Trophoblast cell (in vitro differentiated cells and primary cell): ENCODE results near the gene TMPRSS5.
"Not testable (repeated sequence)": the region's sequence is repeated elsewhere in the genome, so short reads cannot be mapped to it uniquely, and the experiment has no call there.

ENCODE experiments used
- DNase-seq, 2 donors: peaks; one replicate each; pipeline ENCODE4 v3.0.0-alpha.2; 2016
- H2AFZ ChIP-seq: 2 replicates; pipeline ENCODE4 v1.6.1; 2013; ENCODE audit warnings: low read length, moderate library complexity, mild to moderate bottlenecking; ENCODE audit not compliant: insufficient read depth, poor library complexity
- H2AK5ac ChIP-seq: 2 replicates; pipeline ENCODE4 v1.6.1; 2013; ENCODE audit warnings: mild to moderate bottlenecking, low read length
- H2BK120ac ChIP-seq: 2 replicates; pipeline ENCODE4 v1.6.1; 2013; ENCODE audit warnings: low read length, mild to moderate bottlenecking, moderate library complexity; ENCODE audit not compliant: insufficient read depth, poor library complexity
- H2BK12ac ChIP-seq: 2 replicates; pipeline ENCODE4 v1.6.1; 2013; ENCODE audit warnings: mild to moderate bottlenecking, low read length, moderate library complexity
- H2BK5ac ChIP-seq: 2 replicates; pipeline ENCODE4 v1.6.1; 2013; ENCODE audit warnings: low read length, low read depth, moderate library complexity, mild to moderate bottlenecking; ENCODE audit not compliant: poor library complexity
- H3K14ac ChIP-seq: 2 replicates; pipeline ENCODE4 v1.6.1; 2013; ENCODE audit warnings: mild to moderate bottlenecking, low read length
- H3K18ac ChIP-seq: 2 replicates; pipeline ENCODE4 v1.6.1; 2013; ENCODE audit warnings: mild to moderate bottlenecking, low read length
- H3K23ac ChIP-seq: 2 replicates; pipeline ENCODE4 v1.6.1; 2013; ENCODE audit warnings: low read length
- H3K27ac ChIP-seq: 2 replicates; pipeline ENCODE4 v1.5.1; 2013; ENCODE audit warnings: low read depth, mild to moderate bottlenecking, inconsistent platforms, low read length, moderate library complexity
- H3K27me3 ChIP-seq: 2 replicates; pipeline ENCODE4 v1.6.1; 2013; ENCODE audit warnings: inconsistent platforms, mild to moderate bottlenecking, low read length, moderate library complexity; ENCODE audit not compliant: insufficient read depth
- H3K36me3 ChIP-seq, 2 experiments: 1 replicate in 1 of 2; 2 replicates in 1 of 2; pipeline ENCODE4 v1.6.1; 2013; ENCODE audit warnings: low read length in 2 of 2, mild to moderate bottlenecking in 2 of 2, moderate library complexity in 1 of 2; ENCODE audit not compliant: insufficient read depth in 2 of 2, control insufficient read depth in 1 of 2
- H3K4ac ChIP-seq: 2 replicates; pipeline ENCODE4 v1.6.1; 2013; ENCODE audit warnings: low read depth, mild to moderate bottlenecking, low read length, moderate library complexity
- H3K4me1 ChIP-seq, 2 experiments: 1 replicate in 1 of 2; 2 replicates in 1 of 2; pipeline ENCODE4 v1.6.1; 2013; ENCODE audit warnings: low read length in 2 of 2, mild to moderate bottlenecking in 2 of 2, moderate library complexity in 1 of 2; ENCODE audit not compliant: insufficient read depth in 2 of 2, control insufficient read depth in 1 of 2
- H3K4me2 ChIP-seq: 2 replicates; pipeline ENCODE4 v1.6.1; 2013; ENCODE audit warnings: inconsistent platforms, mild to moderate bottlenecking, low read length, moderate library complexity
- H3K4me3 ChIP-seq: 2 replicates; pipeline ENCODE4 v1.5.1; 2013; ENCODE audit warnings: mild to moderate bottlenecking, low read depth, low read length, inconsistent platforms
- H3K79me1 ChIP-seq: one replicate; pipeline ENCODE4 v1.6.1; 2013; ENCODE audit warnings: low read length
- H3K79me2 ChIP-seq: 2 replicates; pipeline ENCODE4 v1.6.1; 2013; ENCODE audit warnings: low read length, mild to moderate bottlenecking; ENCODE audit not compliant: control insufficient read depth, insufficient read depth, poor library complexity
- H3K9ac ChIP-seq: 2 replicates; pipeline ENCODE4 v1.6.1; 2013; ENCODE audit warnings: mild to moderate bottlenecking, low read length
- H3K9me3 ChIP-seq: 2 replicates; pipeline ENCODE4 v1.6.1; 2013; ENCODE audit warnings: low read depth, mild to moderate bottlenecking, control low read depth, inconsistent platforms, low read length; ENCODE audit not compliant: insufficient read depth
- H4K12ac ChIP-seq: 2 replicates; pipeline ENCODE4 v1.6.1; 2013; ENCODE audit warnings: low read depth, mild to moderate bottlenecking, low read length, moderate library complexity
- H4K8ac ChIP-seq: 2 replicates; pipeline ENCODE4 v1.6.1; 2013; ENCODE audit warnings: low read depth, mild to moderate bottlenecking, low read length, moderate library complexity
- H4K91ac ChIP-seq: one replicate; pipeline ENCODE4 v1.6.1; 2013; ENCODE audit warnings: low read depth, mild to moderate bottlenecking, low read length, moderate library complexity
- WGBS: extraction: QIAGEN DNeasy Blood & Tissue Kit; methylation state at CpG from one replicate; pipeline ENCODE4 v1.1.7; 2013; ENCODE audit warnings: missing lambda C conversion rate; ENCODE audit not compliant: insufficient read length, insufficient coverage; ENCODE audit errors: extremely low coverage; 5-methylcytosine and 5-hydroxymethylcytosine counted together

TMPRSS5 gene

GRCh38 chr11:113674397-113674685, 31.8 kb downstream of the TMPRSS5 start:
- WGBS = no CpG with 5 or more reads among the region's 3 CpGs
- no peak overlapping the region for H3K4me2 ChIP-seq
- H4K12ac ChIP-seq = no peak overlapping the region
- no peak overlapping the region for H3K18ac ChIP-seq
- H3K23ac ChIP-seq = no peak overlapping the region
- H2BK12ac ChIP-seq = no peak overlapping the region
- no peak overlapping the region for H2BK5ac ChIP-seq
- H3K4ac ChIP-seq = no peak overlapping the region
- no peaks in the 10 kb centered on the region for H3K9me3 ChIP-seq
- no peak overlapping the region for H2AK5ac ChIP-seq
- H3K36me3 ChIP-seq = no peaks in the 10 kb centered on the region
- H3K79me2 ChIP-seq = no peaks in the 10 kb centered on the region
- no peak overlapping the region for H3K4me3 ChIP-seq
- H3K4me1 ChIP-seq = no peaks in the 10 kb centered on the region
- H3K27me3 ChIP-seq = no peaks in the 10 kb centered on the region
- no peaks in the 10 kb centered on the region for H3K79me1 ChIP-seq
- no peak overlapping the region for H3K14ac ChIP-seq
- H3K9ac ChIP-seq = no peak overlapping the region
- H3K27ac ChIP-seq = no peak overlapping the region
- no peak for DNase-seq
- no peak overlapping the region for H2AFZ ChIP-seq
- H4K91ac ChIP-seq = no peak overlapping the region
- no peak overlapping the region for H2BK120ac ChIP-seq
- H4K8ac ChIP-seq = no peak overlapping the region

- H2BK12ac ChIP-seq = no peak overlapping the region
- H3K14ac ChIP-seq = no peak overlapping the region
- H3K18ac ChIP-seq = no peak overlapping the region
- no peak overlapping the region for H3K23ac ChIP-seq
- H3K9ac ChIP-seq = no peak overlapping the region
- H4K91ac ChIP-seq = no peak overlapping the region
- no peak overlapping the region for H2AFZ ChIP-seq
- WGBS = no CpG with 5 or more reads among the region's 4 CpGs
- H3K4ac ChIP-seq = no peak overlapping the region
- no peaks in the 10 kb centered on the region for H3K36me3 ChIP-seq
- H3K4me2 ChIP-seq = no peak overlapping the region
- H4K8ac ChIP-seq = no peak overlapping the region
- H3K79me1 ChIP-seq = no peaks in the 10 kb centered on the region
- H3K27me3 ChIP-seq = no peaks in the 10 kb centered on the region
- no peak overlapping the region for H4K12ac ChIP-seq
- no peak overlapping the region for H2BK5ac ChIP-seq
- H3K27ac ChIP-seq = no peak overlapping the region
- H3K9me3 ChIP-seq = no peaks in the 10 kb centered on the region
- H2BK120ac ChIP-seq = no peak overlapping the region
- H2AK5ac ChIP-seq = no peak overlapping the region
- no peak for DNase-seq
- no peaks in the 10 kb centered on the region for H3K79me2 ChIP-seq
- peak overlapping the region; percentile 22 for H3K4me3 ChIP-seq
- no peaks in the 10 kb centered on the region for H3K4me1 ChIP-seq
Observed at GRCh38 chr11:113673550-113674396, 32.3 kb downstream of the TMPRSS5 start.

GRCh38 chr11:113671914-113672313, 34.2 kb downstream of the TMPRSS5 start:
- not testable (repeated sequence) for H3K79me1 ChIP-seq

GRCh38 chr11:113670831-113671215, 35.3 kb downstream of the TMPRSS5 start:
- H4K91ac ChIP-seq = no peak overlapping the region
- no CpG with 5 or more reads among the region's 3 CpGs for WGBS
- H3K27ac ChIP-seq = no peak overlapping the region
- no peaks in the 10 kb centered on the region for H3K79me1 ChIP-seq
- no peak for DNase-seq
- no peaks in the 10 kb centered on the region for H3K4me1 ChIP-seq
- H4K12ac ChIP-seq = no peak overlapping the region
- H3K23ac ChIP-seq = no peak overlapping the region
- no peaks in the 10 kb centered on the region for H3K79me2 ChIP-seq
- H3K14ac ChIP-seq = no peak overlapping the region
- no peak overlapping the region for H3K4me3 ChIP-seq
- no peak overlapping the region for H2AK5ac ChIP-seq
- no peak overlapping the region for H3K4ac ChIP-seq
- no peak overlapping the region for H3K18ac ChIP-seq
- H2BK120ac ChIP-seq = no peak overlapping the region
- no peaks in the 10 kb centered on the region for H3K9me3 ChIP-seq
- H4K8ac ChIP-seq = no peak overlapping the region
- no peaks in the 10 kb centered on the region for H3K36me3 ChIP-seq
- H2BK5ac ChIP-seq = no peak overlapping the region
- no peak overlapping the region for H3K9ac ChIP-seq
- no peak overlapping the region for H2BK12ac ChIP-seq
- no peak overlapping the region for H3K4me2 ChIP-seq
- H2AFZ ChIP-seq = no peak overlapping the region
- H3K27me3 ChIP-seq = no peaks in the 10 kb centered on the region

More at GRCh38 chr11:113671914-113672313, 34.2 kb downstream of the TMPRSS5 start:
- H3K14ac ChIP-seq, H3K4ac ChIP-seq, H2BK5ac ChIP-seq, H3K4me2 ChIP-seq, H2BK120ac ChIP-seq, H4K8ac ChIP-seq, H3K4me1 ChIP-seq, H4K12ac ChIP-seq, H4K91ac ChIP-seq, H3K18ac ChIP-seq, H3K4me3 ChIP-seq, H3K9ac ChIP-seq, H2BK12ac ChIP-seq, H2AK5ac ChIP-seq, H3K36me3 ChIP-seq, H3K27me3 ChIP-seq, H3K9me3 ChIP-seq, H3K23ac ChIP-seq, DNase-seq, H2AFZ ChIP-seq, H3K27ac ChIP-seq, H3K79me2 ChIP-seq: not testable (repeated sequence)
- WGBS = no CpG with 5 or more reads among the region's 3 CpGs
